ENCODE data around the gene PTPA.

PTPA gene

DNA sequence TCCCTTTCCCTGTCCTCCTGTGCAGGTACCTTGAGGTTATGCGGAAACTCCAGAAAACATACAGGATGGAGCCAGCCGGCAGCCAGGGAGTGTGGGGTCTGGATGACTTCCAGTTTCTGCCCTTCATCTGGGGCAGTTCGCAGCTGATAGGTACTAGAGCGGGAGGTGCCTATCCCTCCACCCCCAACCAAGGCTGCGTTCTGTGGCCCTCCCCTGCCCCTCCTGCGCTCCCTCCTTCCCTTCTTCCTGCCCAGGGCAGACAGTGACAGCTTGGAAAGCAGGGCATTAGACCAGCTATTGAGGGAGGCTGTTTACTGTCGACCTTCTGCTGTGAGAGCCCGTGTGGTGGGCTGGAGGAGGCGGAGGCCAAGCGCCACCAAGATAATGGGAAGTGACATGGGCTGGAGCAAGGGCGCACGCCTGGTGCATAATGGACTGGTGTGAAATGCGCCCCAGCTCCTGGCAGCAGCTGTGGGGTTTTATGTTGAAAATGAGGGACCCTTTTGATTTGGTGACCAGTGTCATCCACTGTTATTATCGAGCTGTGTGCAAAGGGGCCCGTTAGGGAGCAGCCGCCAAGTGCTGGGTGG lies 25.3 kb downstream of the PTPA start:
- no peak for DNase-seq

DNA sequence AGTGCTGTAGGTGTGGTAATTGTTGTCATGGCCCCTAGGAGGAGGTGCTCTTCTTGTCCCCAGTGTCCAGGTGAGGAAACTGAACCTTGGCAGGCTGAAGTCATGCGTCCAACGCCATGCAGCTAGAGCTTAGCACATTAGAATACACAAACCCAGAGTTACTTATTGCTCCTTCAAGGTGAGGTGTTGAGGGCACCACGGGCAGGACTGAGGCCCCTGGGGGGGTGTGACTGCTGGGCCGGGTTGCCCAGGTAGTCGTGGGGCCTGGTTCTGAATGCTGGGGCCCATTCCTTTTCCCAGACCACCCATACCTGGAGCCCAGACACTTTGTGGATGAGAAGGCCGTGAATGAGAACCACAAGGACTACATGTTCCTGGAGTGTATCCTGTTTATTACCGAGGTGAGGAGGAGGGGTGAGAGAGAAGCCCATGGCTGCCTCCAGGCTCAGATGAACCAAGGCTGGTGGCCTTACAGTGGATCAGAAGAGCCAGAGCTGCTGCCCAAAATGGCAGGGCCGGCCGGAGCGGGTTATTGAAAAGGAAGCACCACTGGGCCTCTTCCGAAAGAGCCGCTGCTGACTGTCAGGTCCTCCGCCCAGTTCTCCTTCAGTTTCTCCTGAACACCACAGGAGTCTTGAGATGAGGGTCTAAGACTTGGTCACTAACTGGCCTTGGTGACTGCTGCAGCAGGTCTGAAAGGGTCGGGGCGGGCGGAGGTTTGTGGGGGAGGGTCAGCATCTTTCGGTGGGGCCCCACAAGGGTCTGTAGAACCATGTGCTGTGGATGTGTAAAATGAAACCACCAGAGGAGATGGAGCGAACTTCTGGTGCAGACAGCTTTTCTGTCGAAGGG lies 26.3 kb downstream of the PTPA start:
- no peak for DNase-seq

DNA sequence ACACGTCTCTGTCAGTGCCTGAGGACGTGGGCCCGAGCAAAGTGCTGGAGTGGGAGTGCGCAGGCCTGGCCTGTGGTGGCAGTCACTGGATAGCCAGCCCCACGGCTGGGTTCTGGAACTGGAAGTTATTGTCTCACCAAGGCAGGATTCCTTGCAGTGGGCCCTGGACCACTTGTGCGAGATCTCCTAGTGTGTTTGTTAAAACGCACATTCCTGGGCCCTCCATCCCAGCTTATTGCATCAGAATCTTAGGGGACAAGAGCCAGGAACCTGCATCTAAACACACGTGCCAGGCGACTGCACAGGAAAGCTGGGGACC lies 26.9 kb downstream of the PTPA start:
- DNase-seq = no peak

DNA sequence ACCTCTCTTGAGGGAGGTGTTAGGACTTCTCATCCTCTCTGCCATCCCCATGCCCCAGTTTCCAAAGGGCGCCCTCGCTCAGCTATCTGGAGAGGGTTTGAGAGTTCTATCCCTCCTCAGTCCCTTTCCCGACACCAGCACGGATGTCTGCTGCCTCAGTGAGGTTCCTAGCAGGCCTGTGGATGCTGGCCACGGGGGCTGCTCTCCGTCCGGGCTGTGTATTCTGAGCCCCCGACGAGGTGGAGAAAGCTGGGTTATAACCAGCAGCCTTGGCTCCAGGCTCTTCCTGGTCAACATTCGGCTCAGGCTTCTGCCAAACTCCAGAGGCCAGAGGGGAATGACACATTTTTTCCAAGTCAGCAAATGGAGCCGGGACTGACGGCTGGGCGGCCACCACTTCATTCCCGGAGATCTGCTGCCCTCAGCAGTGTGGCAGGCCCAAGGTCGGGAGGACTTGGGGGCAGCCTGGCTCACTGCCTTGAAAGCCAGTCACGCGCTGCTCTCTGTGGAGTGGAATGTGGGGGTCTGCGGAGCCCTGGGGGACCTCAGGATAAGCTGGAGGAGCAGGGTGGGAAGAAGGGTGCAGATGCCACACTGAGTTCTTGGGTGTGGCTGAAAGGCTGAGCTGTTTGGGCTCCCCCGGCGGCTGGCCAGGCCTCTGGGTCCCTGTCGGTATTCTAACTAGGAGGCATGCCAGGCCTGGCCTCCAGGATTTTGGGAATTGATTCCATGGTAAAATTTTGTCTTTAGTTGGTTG lies 27.4 kb downstream of the PTPA start:
- DNase-seq = peak in 7 of 51 donors; percentile 23 to 68 (median 38)

DNA sequence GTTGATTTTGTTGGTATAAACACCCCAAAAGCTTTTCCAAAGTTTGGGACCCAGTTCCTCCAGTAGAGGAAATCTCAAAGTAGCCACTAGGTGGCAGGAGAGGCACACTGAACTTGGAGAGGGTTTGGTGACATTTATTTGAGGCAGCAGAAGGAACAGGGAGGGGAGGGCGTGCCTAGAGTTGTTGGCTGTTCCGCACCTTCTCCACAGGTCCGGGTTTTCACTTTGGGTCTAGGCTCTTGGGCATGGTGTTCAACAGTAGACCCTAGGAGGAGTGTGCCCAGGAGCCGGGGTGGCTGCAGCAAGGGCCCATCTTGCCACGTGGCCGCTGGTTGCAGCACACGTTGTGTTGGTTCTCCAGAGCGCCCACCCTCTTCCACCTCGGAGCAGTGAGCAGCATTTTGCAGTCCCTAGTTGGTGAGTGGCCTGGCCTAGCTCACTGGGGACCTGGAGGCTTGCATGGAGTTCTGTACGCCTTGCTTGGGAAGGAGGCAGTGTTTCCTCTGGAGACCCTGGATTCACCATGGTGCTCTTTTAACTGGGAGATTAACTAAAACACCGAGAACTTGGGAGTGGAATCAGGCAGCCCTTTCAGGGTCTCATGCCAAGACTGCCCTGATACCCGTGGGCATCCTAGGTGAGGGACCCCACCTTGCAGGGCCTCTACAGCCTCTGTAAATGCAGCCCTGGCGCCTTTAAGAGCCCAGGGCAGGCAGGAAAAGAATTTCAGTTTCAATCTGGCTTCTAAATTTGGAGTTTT lies 28.2 kb downstream of the PTPA start:
- peak in 50 of 51 donors; percentile 29 to 89 (median 69) for DNase-seq

DNA sequence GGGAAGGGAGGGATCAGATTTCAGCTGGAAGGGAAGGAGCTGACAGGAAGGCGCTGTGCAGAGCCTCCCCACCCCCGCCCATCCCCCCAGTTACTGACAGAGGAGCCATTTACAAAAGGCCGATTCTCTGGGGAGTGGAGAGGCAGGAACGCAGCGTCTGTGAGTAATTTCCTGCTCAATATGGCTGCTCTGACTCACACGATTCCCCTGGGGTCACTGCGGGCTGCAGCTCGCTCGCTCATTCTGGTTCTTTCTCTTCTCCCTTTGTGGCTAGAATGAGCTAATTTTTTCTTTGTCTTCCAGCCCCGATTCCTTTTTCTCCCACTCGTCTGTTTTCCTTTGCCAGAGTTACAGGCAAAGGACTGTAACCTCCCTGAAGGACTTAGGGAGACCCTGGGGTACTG lies 28.8 kb downstream of the PTPA start:
- peak in 49 of 51 donors; percentile 47 to 94 (median 80) for DNase-seq

DNA sequence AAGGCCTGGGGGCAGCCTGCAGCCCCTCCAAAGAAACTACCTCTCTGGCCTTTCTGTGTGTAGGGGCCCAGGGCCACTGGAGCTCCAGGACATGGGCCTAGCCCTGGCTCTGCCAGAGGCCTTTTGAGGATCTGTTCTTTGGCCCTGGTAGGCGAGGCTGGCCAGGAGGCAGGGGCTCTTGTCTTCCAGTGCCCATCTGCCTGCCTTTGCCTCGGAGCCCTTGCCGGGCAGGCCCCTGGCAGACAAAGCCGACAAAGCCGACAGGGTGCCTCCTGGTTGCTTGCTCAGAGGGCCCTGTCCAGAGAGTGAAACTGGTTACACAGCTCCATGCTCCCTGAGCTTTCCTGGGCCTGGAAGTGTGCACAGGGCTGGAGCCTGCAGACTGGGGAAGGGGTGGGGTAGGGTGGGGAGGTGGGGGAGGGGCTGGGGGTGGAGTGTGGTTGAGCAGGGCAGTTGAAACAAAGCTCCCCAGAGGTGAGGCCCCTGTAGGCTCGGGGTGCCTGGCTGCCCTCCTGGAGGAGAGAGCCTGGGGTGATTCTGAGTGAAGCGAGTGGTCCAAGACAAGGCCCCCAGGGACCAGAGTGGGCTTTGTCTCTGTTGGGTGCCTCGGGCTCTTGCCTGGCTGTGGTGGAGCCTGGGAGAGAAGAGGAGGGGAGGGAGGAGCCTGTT lies 29.3 kb downstream of the PTPA start:
- peak in 27 of 51 donors; percentile 18 to 81 (median 45) for DNase-seq

DNA sequence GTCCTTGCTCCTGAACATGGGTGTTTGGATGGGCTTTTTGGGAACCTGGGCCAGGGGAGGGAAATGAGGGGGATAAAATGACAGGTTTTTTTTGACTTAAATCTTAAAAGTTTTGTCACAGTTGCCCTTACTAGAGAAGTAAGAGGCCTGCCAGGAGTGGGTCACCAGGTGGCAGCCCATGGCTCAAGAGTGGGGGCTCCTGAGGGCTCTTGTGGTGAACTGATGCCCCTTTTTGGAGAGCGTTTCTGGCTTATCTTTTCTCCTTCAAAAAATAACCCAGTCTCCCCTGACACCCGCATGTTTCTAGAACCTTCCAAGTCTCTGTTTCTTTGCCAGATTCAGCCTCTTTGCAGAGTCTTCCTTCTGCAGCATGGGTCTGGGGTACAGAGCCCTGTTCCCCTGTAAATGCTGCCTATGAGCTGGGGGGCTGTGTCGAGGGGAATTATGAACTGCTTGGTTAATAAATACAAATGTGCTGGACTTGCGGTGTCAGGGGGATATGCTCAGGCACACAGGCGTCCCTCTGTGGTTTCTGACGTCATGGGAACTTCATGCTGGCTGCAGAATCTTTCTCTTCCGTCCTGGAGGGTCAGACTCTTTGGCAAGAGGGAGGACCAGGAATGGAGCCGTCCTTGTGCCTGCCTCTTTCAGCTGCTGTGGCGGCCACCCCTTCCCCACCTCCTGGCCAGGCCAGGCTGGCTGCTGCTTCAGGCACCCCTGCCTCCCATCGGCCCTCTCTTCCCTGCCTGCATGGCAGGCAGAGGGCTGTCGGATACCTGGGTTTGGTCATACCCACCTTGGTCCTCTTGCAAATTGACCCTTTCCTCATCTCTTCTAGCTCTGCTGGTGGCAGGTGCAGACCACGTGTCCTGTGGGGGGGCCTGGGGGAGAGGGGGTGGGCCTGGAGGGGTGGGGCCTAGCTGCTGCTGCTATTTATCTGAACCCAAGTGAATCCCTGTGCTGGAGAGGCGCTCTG lies 30.1 kb downstream of the PTPA start:
- DNase-seq = peak in 28 of 51 donors; percentile 11 to 60 (median 38)

DNA sequence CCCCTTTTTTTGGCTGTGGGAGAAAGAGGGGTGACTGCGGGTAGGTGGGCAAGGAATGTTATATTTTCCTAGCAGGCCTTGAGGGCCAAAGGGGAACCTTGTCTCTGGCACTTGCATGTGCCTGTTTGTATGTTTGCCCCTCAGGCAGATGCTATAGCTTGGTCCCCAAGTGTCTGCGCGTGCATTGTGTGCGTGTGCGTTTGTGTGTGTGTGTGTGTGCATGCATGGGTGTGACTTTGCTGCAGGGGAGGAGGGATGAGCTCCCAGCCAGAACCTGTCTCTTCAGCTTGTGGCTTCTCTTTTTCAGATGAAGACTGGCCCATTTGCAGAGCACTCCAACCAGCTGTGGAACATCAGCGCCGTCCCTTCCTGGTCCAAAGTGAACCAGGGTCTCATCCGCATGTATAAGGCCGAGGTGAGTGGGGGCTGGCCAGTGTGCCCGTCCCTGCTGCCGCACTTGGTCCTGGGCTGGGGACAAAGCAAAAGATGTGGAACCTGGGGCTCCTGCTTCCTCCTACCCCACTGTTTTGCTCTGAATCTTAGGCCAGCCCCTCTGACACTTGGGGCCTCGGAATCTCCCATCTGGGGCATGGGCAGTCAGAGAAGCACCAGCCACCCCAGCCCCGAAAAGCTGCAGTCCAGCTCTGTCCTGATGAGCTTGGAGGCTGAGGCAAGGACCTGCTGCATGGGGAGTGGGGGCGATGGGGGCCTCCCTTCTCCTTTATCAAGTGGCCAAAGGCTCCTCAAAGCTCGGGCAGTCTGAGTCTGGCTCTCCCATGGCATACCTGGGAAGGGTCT lies 31.1 kb downstream of the PTPA start:
- no peak for DNase-seq

DNA sequence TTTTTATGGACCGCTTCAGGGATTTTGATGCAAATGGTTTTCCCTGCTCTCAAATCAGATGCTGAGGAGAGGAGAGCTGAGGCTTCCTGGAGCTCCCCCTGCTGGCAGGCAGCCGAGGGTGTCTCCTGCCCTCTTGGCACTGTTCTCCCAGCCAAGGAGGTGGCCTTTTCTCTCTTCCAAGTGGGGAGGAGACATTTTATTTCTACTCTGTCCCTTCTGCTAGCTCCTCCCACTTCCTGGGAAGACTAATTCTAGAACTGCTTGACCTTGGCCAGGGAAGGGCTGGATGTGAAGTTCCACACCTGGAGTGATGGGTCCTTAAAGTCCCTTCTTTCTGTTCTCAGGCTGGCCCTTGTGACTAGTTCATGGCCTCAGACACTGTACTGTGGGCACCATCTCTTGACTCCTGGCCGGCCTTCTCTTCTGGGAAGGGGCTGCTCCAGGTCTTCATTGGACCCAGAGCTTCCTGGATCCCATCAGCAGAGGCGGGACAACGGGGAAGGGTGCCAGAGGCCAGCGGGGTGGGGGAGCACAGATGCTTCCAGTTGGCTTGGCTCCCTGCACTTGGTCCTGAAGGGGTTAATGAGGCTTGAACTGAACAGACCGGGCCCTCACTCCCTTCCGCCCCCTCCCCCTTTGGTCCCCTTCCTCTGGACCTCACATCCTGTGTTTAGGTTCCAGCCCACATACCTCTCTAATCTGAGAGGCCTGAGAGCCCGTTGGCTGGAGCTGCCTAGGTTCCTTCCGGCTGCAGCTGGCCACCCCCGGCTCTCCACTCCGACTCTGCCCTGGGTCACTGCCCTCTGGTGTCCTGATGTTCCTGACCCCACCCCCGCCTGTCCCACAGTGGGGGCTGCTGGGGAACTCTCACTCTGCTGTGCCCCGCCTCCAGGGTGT lies 32.1 kb downstream of the PTPA start:
- DNase-seq = peak in 46 of 51 donors; percentile 22 to 84 (median 71)

DNA sequence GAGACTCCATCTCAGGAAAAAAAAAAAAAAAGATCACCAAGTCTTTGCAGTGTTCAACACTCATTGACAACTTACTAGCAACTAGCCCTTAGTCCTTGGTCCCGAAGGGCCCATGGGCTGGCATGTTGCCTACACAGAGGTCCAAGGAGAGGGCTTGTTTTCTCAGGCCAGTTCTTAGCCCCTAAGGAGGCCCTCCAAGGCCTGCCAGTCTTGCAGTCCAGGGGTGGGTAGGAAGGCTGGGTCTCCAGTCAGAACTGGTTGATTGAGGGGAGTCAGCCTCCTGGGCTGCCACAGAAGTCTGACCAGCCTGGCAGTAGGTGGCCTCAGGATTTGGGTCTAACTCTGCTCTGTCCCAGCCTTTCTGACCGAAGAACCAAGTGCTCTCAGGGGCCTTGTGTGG lies 34.1 kb downstream of the PTPA start:
- no peak for DNase-seq

DNA sequence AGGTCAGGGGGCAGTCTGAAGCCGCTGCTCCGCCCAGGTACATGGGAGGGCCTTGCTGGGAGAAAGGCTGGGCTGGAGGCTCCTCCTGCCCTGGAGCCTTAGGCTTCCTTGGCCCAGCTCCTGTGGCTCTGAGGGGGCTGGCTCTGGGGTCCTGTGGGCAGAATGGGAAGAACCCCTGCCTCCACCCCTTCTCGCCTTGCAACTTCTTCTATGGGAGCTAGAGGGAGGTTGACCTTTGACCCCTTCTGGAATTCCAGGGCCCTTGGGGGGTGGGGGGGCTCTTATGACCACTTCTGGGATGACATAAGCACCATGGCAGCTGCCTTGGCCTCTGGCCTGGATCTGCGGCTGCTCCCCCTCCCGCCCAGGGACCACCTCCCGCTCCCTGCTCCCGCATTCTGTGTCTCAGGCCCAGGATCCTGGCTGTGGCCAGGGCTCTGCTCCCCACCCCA lies 34.7 kb downstream of the PTPA start:
- peak in 1 of 51 donors; percentile 10 for DNase-seq

DNA sequence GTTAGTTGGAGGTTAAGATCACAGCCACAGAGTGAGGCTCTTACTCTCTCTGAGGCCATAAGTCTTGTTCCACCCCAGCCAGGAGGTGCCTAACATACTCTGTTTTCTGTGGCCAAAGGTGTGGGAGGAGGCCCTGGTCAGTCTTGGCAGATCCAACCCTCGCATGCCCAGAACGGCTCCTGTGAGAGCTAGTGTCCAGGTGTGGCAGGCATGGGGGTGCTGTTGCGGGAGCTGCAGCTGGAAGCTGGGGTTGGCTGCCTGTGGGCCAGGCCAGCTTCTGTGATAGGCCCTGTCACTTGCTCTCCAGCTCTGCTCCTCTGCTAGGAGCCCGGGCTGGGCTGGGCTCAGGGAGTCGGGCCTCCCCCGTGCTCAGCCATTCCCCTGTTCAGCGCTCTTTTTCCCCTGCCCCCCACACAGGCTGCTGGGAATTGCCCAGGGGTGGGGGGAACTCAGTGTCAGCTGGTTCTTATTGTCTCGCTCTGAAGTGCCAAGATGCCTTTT lies 35.3 kb downstream of the PTPA start:
- peak in 28 of 51 donors; percentile 13 to 69 (median 46) for DNase-seq

DNA sequence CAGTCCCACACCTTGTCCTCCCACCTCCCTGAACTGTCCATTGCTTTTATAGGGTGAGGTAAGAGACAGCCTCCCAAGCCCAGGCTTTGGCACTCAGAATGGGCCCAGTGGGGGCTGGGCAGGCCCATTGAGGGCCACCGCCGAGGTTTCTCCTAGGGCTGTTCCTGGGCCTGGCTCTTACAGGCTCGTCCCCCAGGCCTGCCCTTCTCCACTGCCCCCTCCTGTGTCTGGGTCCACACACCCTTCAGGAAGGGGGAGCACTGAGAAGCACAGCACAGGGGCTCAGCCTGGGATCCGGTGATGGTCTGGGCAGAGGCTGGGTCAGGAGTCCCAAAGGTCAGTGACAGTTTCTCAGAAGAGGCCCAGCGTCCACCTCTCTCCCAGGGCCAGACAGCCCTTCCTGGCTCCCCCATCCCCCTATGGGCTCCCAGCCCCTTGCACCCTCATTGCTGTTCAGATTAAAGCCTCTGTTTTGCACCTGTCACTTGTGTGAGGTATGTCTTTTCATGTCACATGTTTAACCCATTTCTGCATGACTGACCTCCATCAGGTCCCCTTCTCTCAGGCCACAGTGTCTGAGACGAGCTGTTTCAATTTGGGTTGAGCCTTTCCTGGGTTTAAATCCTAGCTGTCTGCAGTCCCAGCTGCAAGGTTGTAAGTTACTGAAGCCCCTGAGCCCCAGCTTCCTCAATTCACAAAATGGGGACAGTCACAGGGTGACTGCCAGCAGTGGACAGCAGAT lies 37.4 kb downstream of the PTPA start:
- no peak for DNase-seq

DNA sequence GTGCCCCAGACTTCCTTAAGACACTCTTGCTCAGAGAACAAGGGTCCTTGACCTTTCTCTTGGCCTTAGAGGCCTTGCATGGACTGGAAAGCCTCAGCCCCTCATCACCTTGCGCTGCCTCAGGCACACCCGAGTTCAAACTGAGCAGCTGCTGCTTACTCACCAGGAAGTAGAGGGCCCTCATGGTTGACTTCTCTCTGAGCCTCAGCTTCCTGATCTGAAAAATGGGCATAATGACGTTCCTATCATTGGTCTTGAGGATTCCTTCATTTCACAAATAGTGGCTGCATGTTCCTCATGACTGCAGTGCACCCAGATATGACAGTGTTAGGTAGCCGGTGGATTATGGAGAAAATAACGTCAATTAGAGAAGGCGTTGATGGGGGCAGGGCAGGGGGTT lies 38.2 kb downstream of the PTPA start:
- no peak for DNase-seq

DNA sequence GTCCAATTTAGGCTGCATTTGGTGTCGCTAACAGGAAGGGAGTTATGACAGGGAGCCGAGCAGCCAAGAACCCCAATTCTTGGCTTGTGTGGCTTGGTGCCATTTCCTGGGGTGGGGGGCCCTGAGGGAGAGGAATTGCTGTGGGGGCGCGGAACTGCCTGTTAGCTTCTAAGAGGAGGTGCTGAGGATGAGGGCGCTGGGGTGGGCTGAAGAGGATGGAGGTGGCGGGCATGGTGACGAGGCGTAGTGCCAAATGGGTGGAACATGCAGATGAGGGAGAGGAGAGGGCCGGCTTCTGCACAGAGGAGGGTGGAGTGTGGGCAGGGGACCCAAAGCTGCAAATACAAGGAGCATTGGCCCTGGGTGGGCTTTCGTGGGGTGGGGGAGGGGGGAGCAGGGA lies 38.9 kb downstream of the PTPA start:
- no peak for DNase-seq
